Lower leg skin (tissue), 4 donors: ENCODE data around the gene STK10. TPM values are rescaled to one million over a fixed set of nuclear protein-coding genes. Genes with fewer than 3 reads are reported as not detected.

Source experiments
- DNase-seq, 2 donors: peaks; one replicate each; pipeline ENCODE4 v3.0.0-alpha.2; 2019; ENCODE audit warnings: low spot score in 2 of 2
- H3K4me3 ChIP-seq: fragments of 200-600 bp; sonication (generic); 2 replicates; pipeline ENCODE4 v1.5.1; 2017; ENCODE audit warnings: mild to moderate bottlenecking, low read depth; ENCODE audit not compliant: poor library complexity, severe bottlenecking
- POLR2A ChIP-seq, 2 donors: fragments of 450-650 bp; IDR thresholded peaks; one replicate each; pipeline ENCODE4 v1.6.1; 2016 to 2017; ENCODE audit warnings: antibody characterized with exemption in 2 of 2, mild to moderate bottlenecking in 1 of 2, moderate library complexity in 1 of 2
- WGBS, 2 donors: methylation state at CpG; one replicate each; pipeline ENCODE4 v1.1.5; 2018; 5-methylcytosine and 5-hydroxymethylcytosine counted together
- intact Hi-C: fragments of 100-400 bp; cut with DNase I; formaldehyde crosslinking; loops from one replicate; pipeline ENCODE4 v1.15.0; 2023; ENCODE audit warnings: low total_unique reads
- total RNA-seq, 4 donors: library from RNA; depleted of rRNA; stranded (reverse); fragments of >200 nt; gene quantifications; one replicate each; pipeline ENCODE4 v1.1.0, GENCODE V29; 2016
- TF ChIP-seq, protein P1 (sequence below), 3 donors: fragments of 450-650 bp; IDR thresholded peaks; one replicate each; pipeline ENCODE4 v1.5.1; 2016; ENCODE audit warnings: antibody characterized with exemption in 3 of 3, mild to moderate bottlenecking in 3 of 3, moderate library complexity in 2 of 3

STK10 gene
- total RNA-seq, 4 donors from 2014 or later = 34.4 to 59.8 (median 40.7) TPM

- intact Hi-C loops = no loop called here
- TF ChIP-seq, protein P1, sequence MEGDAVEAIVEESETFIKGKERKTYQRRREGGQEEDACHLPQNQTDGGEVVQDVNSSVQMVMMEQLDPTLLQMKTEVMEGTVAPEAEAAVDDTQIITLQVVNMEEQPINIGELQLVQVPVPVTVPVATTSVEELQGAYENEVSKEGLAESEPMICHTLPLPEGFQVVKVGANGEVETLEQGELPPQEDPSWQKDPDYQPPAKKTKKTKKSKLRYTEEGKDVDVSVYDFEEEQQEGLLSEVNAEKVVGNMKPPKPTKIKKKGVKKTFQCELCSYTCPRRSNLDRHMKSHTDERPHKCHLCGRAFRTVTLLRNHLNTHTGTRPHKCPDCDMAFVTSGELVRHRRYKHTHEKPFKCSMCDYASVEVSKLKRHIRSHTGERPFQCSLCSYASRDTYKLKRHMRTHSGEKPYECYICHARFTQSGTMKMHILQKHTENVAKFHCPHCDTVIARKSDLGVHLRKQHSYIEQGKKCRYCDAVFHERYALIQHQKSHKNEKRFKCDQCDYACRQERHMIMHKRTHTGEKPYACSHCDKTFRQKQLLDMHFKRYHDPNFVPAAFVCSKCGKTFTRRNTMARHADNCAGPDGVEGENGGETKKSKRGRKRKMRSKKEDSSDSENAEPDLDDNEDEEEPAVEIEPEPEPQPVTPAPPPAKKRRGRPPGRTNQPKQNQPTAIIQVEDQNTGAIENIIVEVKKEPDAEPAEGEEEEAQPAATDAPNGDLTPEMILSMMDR (IDR thresholded peaks at IDR 0.05) = no peak
- TF ChIP-seq POLR2A (IDR thresholded peaks at IDR 0.05) = no peak
- no peak overlapping the region for H3K4me3 ChIP-seq
- DNase-seq = peak in 1 of 2 donors; percentile 26
- WGBS, 2 donors = 92 to 93% methylated on average over 10 of the region's 10 CpGs
These were observed 97.0 kb downstream of the STK10 start for GRCh38 chr5:172090976-172091547.

GRCh38 chr5:172089298-172090117 lies 98.5 kb downstream of the STK10 start:
- no peak overlapping the region for H3K4me3 ChIP-seq
- WGBS, 2 donors = 87 to 91% methylated on average over 7 of the region's 7 CpGs

GRCh38 chr5:172088801-172089200 lies 99.2 kb downstream of the STK10 start:
- TF ChIP-seq, protein P1 (IDR thresholded peaks at IDR 0.05) = no peak
- no peak for TF ChIP-seq POLR2A (IDR thresholded peaks at IDR 0.05)
- H3K4me3 ChIP-seq = no peak overlapping the region
- intact Hi-C loops = no loop called here
- 95% methylated on average over 2 of the region's 2 CpGs for WGBS, 2 donors
- DNase-seq = peak in 1 of 2 donors; percentile 45

More at GRCh38 chr5:172089298-172090117, 98.5 kb downstream of the STK10 start:
- peak in 1 of 2 donors; percentile 40 for DNase-seq
- TF ChIP-seq POLR2A (IDR thresholded peaks at IDR 0.05) = no peak
- TF ChIP-seq, protein P1 (IDR thresholded peaks at IDR 0.05) = no peak
- intact Hi-C loops = no loop called here

DNA sequence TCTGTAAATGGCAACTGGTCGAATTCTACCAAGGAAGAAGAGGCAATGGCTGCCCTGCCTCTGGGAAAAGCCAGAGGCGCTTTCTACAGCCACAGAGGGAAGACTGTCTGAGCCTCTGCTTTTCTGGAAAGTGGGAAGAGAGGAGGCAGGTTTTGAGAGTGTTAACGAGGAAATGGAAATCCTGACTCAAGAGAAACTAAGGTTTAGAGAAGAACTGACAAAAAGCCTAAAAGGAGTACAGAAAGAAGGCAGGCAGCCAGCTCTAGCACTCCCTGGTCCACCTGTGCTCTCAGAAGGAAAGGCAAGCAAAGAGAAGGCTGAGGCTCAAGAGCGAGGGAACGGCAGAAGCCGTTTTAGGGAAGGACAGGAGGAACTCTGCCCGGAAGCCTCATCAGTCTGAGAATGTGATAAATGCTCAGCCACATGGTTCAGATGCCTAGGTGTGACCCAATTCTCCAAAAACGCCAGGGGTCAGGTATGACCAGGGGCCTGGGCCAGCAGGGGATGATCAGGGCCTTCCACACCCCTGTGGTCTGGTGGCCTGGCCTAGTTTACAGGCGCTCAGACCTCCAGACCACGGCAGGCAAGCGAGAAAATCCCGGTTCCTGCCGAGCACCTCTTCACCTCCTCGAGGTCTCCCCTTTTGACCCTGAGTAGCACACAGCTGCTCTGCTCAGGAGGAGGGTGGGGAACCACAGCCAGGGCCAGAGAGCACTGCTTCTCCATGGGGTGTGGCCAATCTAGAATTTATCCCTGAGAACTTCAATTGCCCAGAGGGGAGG lies 101.6 kb downstream of the STK10 start:
- DNase-seq = peak in 1 of 2 donors; percentile 79

GRCh38 chr5:172085738-172086137 lies 102.3 kb downstream of the STK10 start:
- intact Hi-C loops = no loop called here
- WGBS, 2 donors = 96% methylated on average over 10 of the region's 10 CpGs
- no peak overlapping the region for H3K4me3 ChIP-seq
- TF ChIP-seq POLR2A (IDR thresholded peaks at IDR 0.05) = no peak
- TF ChIP-seq, protein P1 (IDR thresholded peaks at IDR 0.05) = no peak
- DNase-seq = peak in 1 of 2 donors; percentile 84

More for the DNA sequence above, 101.6 kb downstream of the STK10 start:
- WGBS, 2 donors = 83 to 85% methylated on average over 14 of the region's 14 CpGs
- no peak overlapping the region for H3K4me3 ChIP-seq
- intact Hi-C loops = no loop called here
- TF ChIP-seq, protein P1 (IDR thresholded peaks at IDR 0.05) = no peak
- TF ChIP-seq POLR2A (IDR thresholded peaks at IDR 0.05) = no peak
